ENCODE measurements around the gene AGA.
A peak's percentile ranks its signal among the peaks of the same experiment; 100 is the strongest.

Gene AGA

GRCh38 chr4:177450426-177451107 is 8.3 kb upstream of the AGA start:
- no peak for DNase-seq
- in situ Hi-C loops (cut with HindIII; ENCODE audit: low pct_ligation_motif_present, low pct_unique_long_range_greater_than_20kb, low sequenced_read_pairs): no loop called here

- DNase-seq: no peak
Measured at GRCh38 chr4:177448850-177449249, 6.6 kb upstream of the AGA start.

GRCh38 chr4:177447417-177448004 is 5.3 kb upstream of the AGA start:
- DNase-seq: no peak
- in situ Hi-C loops (cut with HindIII; ENCODE audit: low pct_ligation_motif_present, low pct_unique_long_range_greater_than_20kb, low sequenced_read_pairs): no loop called here

More at GRCh38 chr4:177448850-177449249, 6.6 kb upstream of the AGA start:
- in situ Hi-C loops (cut with HindIII; ENCODE audit: low pct_ligation_motif_present, low pct_unique_long_range_greater_than_20kb, low sequenced_read_pairs): no loop called here

- DNase-seq: no peak
- in situ Hi-C loops (cut with HindIII; ENCODE audit: low pct_ligation_motif_present, low pct_unique_long_range_greater_than_20kb, low sequenced_read_pairs): no loop called here
Measured at GRCh38 chr4:177446586-177446985, 4.3 kb upstream of the AGA start.

GRCh38 chr4:177444911-177445736 is 2.9 kb upstream of the AGA start:
- no peak for DNase-seq
- in situ Hi-C loops (cut with HindIII; ENCODE audit: low pct_ligation_motif_present, low pct_unique_long_range_greater_than_20kb, low sequenced_read_pairs): no loop called here

- in situ Hi-C loops (cut with HindIII; ENCODE audit: low pct_ligation_motif_present, low pct_unique_long_range_greater_than_20kb, low sequenced_read_pairs): no loop called here
- DNase-seq: peak; percentile 10
Measured at GRCh38 chr4:177441061-177441802, 1.0 kb downstream of the AGA start.

GRCh38 chr4:177436456-177436855 is 5.8 kb downstream of the AGA start:
- in situ Hi-C loops (cut with HindIII; ENCODE audit: low pct_ligation_motif_present, low pct_unique_long_range_greater_than_20kb, low sequenced_read_pairs): no loop called here
- DNase-seq: no peak

GRCh38 chr4:177434667-177435066 is 7.6 kb downstream of the AGA start:
- in situ Hi-C loops (cut with HindIII; ENCODE audit: low pct_ligation_motif_present, low pct_unique_long_range_greater_than_20kb, low sequenced_read_pairs): no loop called here
- DNase-seq: no peak

- no peak for DNase-seq
- in situ Hi-C loops (cut with HindIII; ENCODE audit: low pct_ligation_motif_present, low pct_unique_long_range_greater_than_20kb, low sequenced_read_pairs): no loop called here
Measured at GRCh38 chr4:177427192-177427591, 15.0 kb downstream of the AGA start.

- no peak for DNase-seq
- in situ Hi-C loops (cut with HindIII; ENCODE audit: low pct_ligation_motif_present, low pct_unique_long_range_greater_than_20kb, low sequenced_read_pairs): no loop called here
Measured at GRCh38 chr4:177419434-177419833, 22.8 kb downstream of the AGA start.

GRCh38 chr4:177413656-177414055 is 28.6 kb downstream of the AGA start:
- DNase-seq: no peak
- in situ Hi-C loops (cut with HindIII; ENCODE audit: low pct_ligation_motif_present, low pct_unique_long_range_greater_than_20kb, low sequenced_read_pairs): no loop called here

GRCh38 chr4:177413076-177413475 is 29.2 kb downstream of the AGA start:
- in situ Hi-C loops (cut with HindIII; ENCODE audit: low pct_ligation_motif_present, low pct_unique_long_range_greater_than_20kb, low sequenced_read_pairs): no loop called here
- DNase-seq: no peak

- no peak for DNase-seq
- in situ Hi-C loops (cut with HindIII; ENCODE audit: low pct_ligation_motif_present, low pct_unique_long_range_greater_than_20kb, low sequenced_read_pairs): no loop called here
Measured at GRCh38 chr4:177411996-177412395, 30.2 kb downstream of the AGA start.

- no peak for DNase-seq
- in situ Hi-C loops (cut with HindIII; ENCODE audit: low pct_ligation_motif_present, low pct_unique_long_range_greater_than_20kb, low sequenced_read_pairs): no loop called here
Measured at GRCh38 chr4:177410566-177410965, 31.7 kb downstream of the AGA start.

GRCh38 chr4:177408023-177408422 is 34.2 kb downstream of the AGA start:
- no peak for DNase-seq
- in situ Hi-C loops (cut with HindIII; ENCODE audit: low pct_ligation_motif_present, low pct_unique_long_range_greater_than_20kb, low sequenced_read_pairs): no loop called here

GRCh38 chr4:177405508-177405907 is 36.7 kb downstream of the AGA start:
- in situ Hi-C loops (cut with HindIII; ENCODE audit: low pct_ligation_motif_present, low pct_unique_long_range_greater_than_20kb, low sequenced_read_pairs): no loop called here

GRCh38 chr4:177404986-177405385 is 37.3 kb downstream of the AGA start:
- no peak for DNase-seq
- in situ Hi-C loops (cut with HindIII; ENCODE audit: low pct_ligation_motif_present, low pct_unique_long_range_greater_than_20kb, low sequenced_read_pairs): no loop called here

More at GRCh38 chr4:177405508-177405907, 36.7 kb downstream of the AGA start:
- no peak for DNase-seq

GRCh38 chr4:177404342-177404741 is 37.9 kb downstream of the AGA start:
- DNase-seq: no peak
- in situ Hi-C loops (cut with HindIII; ENCODE audit: low pct_ligation_motif_present, low pct_unique_long_range_greater_than_20kb, low sequenced_read_pairs): no loop called here

- DNase-seq: no peak
- in situ Hi-C loops (cut with HindIII; ENCODE audit: low pct_ligation_motif_present, low pct_unique_long_range_greater_than_20kb, low sequenced_read_pairs): no loop called here
Measured at GRCh38 chr4:177403746-177404145, 38.5 kb downstream of the AGA start.
